Fibroblast of lung (primary cell): ENCODE data around the gene LGALS7. TPM values are rescaled to one million over a fixed set of nuclear protein-coding genes. Genes with fewer than 3 reads are reported as not detected.
"Not testable (repeated sequence)": the region's sequence is repeated elsewhere in the genome, so short reads cannot be mapped to it uniquely, and the experiment has no call there.

Experiments
- DNase-seq, 2 donors: peaks; one replicate each; pipeline versions ENCODE4 v3.0.0 to v3.0.0-alpha.2; 2010; ENCODE audit warnings: low read depth in 2 of 2
- H2AFZ ChIP-seq: 2 replicates; pipeline ENCODE4 v1.5.1; 2012; ENCODE audit warnings: low read length, control low read depth, inconsistent platforms
- H3K27ac ChIP-seq: 2 replicates; pipeline ENCODE4 v1.5.1; 2011; ENCODE audit warnings: low read length, control low read depth; ENCODE audit not compliant: insufficient read depth
- H3K27me3 ChIP-seq: 2 replicates; pipeline ENCODE4 v1.5.1; 2011; ENCODE audit warnings: mild to moderate bottlenecking, low read length; ENCODE audit not compliant: control insufficient read depth, insufficient read depth
- H3K36me3 ChIP-seq: 2 replicates; pipeline ENCODE4 v1.5.1; 2011; ENCODE audit warnings: low read length; ENCODE audit not compliant: control insufficient read depth, insufficient read depth
- H3K4me1 ChIP-seq: 2 replicates; pipeline ENCODE4 v1.5.1; 2011; ENCODE audit warnings: low read length; ENCODE audit not compliant: control insufficient read depth, insufficient read depth; ENCODE audit errors: extremely low read depth
- H3K4me2 ChIP-seq: 2 replicates; pipeline ENCODE4 v1.5.1; 2011; ENCODE audit warnings: low read length, control low read depth; ENCODE audit not compliant: insufficient read depth; ENCODE audit errors: extremely low read depth
- H3K4me3 ChIP-seq, 4 experiments: fragments of 200-600 bp in 1 of 4; sonication (generic) in 1 of 4; replicated peaks in 1 of 4; 2 replicates each; pipeline ENCODE4 v1.5.1; 2011 to 2016; ENCODE audit warnings: low read length in 4 of 4, low read depth in 3 of 4, mild to moderate bottlenecking in 3 of 4, control low read depth in 2 of 4, inconsistent platforms in 1 of 4, mixed read lengths in 1 of 4; ENCODE audit not compliant: insufficient read depth in 1 of 4; ENCODE audit errors: control extremely low read depth in 1 of 4
- H3K79me2 ChIP-seq: 2 replicates; pipeline ENCODE4 v1.5.1; 2012; ENCODE audit warnings: mild to moderate bottlenecking, low read length, inconsistent platforms; ENCODE audit not compliant: control insufficient read depth, insufficient read depth
- H3K9ac ChIP-seq: 2 replicates; pipeline ENCODE4 v1.5.1; 2011; ENCODE audit warnings: mild to moderate bottlenecking, low read length, control low read depth; ENCODE audit not compliant: insufficient read depth
- H3K9me3 ChIP-seq: 2 replicates; pipeline ENCODE4 v1.5.1; 2012; ENCODE audit warnings: low read depth, low read length; ENCODE audit not compliant: control insufficient read depth, insufficient read depth
- H4K20me1 ChIP-seq: 2 replicates; pipeline ENCODE4 v1.5.1; 2011; ENCODE audit warnings: low read length; ENCODE audit not compliant: control insufficient read depth, insufficient read depth; ENCODE audit errors: extremely low read depth
- EZH2 ChIP-seq: IDR thresholded peaks from 2 replicates; pipeline ENCODE4 v1.5.1; 2012; ENCODE audit warnings: low read length, control low read depth, mild to moderate bottlenecking; ENCODE audit errors: missing control alignments
- polyA plus RNA-seq, 2 donors: library from polyadenylated mRNA; depleted of rRNA in 1 of 2; stranded (reverse) in 1 of 2; unstranded in 1 of 2; fragments of >200 nt; gene quantifications; 2 replicates each; pipeline ENCODE4 v1.2.1, GENCODE V29; 2011 to 2012; ENCODE audit warnings: missing spikeins in 1 of 2
- total RNA-seq: library from RNA; depleted of rRNA; stranded (reverse); fragments of >200 nt; gene quantifications from 2 replicates; pipeline ENCODE4 v1.2.1, GENCODE V29; 2014
- TF ChIP-seq, protein P1 (sequence below), 2 donors: IDR thresholded peaks in 1 of 2; conservative IDR thresholded peaks in 1 of 2; 1 replicate in 1 of 2; 2 replicates in 1 of 2; pipeline ENCODE4 v1.5.1; 2011 to 2012; ENCODE audit warnings: low read length in 2 of 2, control low read depth in 1 of 2, inconsistent platforms in 1 of 2, low read depth in 1 of 2, mild to moderate bottlenecking in 1 of 2

The LGALS7 gene
- total and polyA plus RNA-seq, 2 donors (not counting 1 experiment from before 2014, with no cell fraction given): not detected

DNA sequence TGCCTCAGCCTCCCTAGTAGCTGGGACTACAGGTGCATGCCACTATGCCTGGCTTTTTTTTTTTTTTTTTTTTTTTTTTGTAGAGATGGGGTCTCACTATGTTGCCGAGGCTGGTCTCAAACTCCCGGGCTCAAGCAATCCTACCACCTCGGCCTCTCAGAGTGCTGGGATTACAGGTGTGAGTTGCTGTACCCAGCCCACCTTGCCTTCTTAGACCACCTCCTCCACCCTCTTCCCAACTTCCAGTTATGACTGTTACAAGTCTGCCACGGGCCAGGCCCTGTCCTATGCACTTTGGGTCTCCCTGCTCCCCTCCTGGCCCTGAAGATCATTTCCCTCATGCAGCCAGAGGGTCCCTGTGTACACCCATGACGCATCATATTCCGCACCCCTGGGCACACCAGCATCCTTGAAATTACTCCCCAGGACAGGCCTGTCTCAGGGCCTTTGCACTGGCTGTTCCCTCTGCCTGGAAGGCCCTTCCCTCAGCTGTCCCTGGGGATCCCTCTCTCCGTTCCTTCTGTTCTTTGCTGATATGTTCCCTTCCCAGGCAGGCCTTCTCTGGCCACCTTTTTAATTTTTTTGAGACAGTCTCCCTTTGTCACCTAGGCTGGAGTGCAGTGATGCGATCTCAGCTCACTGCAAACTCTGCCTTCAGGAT, 36.4 kb upstream of the LGALS7 start:
- DNase-seq: no peak
- H3K9ac ChIP-seq: no peak overlapping the region
- H3K27ac ChIP-seq: no peak overlapping the region
- no peaks in the 10 kb centered on the region for H4K20me1 ChIP-seq
- H3K9me3 ChIP-seq: no peaks in the 10 kb centered on the region
- no peaks in the 10 kb centered on the region for H3K36me3 ChIP-seq
- H3K27me3 ChIP-seq: no peaks in the 10 kb centered on the region
- H3K79me2 ChIP-seq: no peaks in the 10 kb centered on the region
- H2AFZ ChIP-seq: no peak overlapping the region
- no peak overlapping the region for H3K4me2 ChIP-seq
- no peak overlapping the region for H3K4me3 ChIP-seq
- TF ChIP-seq EZH2: no peak
- TF ChIP-seq, protein P1, sequence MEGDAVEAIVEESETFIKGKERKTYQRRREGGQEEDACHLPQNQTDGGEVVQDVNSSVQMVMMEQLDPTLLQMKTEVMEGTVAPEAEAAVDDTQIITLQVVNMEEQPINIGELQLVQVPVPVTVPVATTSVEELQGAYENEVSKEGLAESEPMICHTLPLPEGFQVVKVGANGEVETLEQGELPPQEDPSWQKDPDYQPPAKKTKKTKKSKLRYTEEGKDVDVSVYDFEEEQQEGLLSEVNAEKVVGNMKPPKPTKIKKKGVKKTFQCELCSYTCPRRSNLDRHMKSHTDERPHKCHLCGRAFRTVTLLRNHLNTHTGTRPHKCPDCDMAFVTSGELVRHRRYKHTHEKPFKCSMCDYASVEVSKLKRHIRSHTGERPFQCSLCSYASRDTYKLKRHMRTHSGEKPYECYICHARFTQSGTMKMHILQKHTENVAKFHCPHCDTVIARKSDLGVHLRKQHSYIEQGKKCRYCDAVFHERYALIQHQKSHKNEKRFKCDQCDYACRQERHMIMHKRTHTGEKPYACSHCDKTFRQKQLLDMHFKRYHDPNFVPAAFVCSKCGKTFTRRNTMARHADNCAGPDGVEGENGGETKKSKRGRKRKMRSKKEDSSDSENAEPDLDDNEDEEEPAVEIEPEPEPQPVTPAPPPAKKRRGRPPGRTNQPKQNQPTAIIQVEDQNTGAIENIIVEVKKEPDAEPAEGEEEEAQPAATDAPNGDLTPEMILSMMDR (conservative IDR thresholded peaks at IDR 0.05 in 1 of 2, IDR thresholded peaks at IDR 0.05 in 1 of 2; ENCODE audit: low read depth in 1 of 2, low read length in 2 of 2): no peak
- H3K4me1 ChIP-seq: no peaks in the 10 kb centered on the region

DNA sequence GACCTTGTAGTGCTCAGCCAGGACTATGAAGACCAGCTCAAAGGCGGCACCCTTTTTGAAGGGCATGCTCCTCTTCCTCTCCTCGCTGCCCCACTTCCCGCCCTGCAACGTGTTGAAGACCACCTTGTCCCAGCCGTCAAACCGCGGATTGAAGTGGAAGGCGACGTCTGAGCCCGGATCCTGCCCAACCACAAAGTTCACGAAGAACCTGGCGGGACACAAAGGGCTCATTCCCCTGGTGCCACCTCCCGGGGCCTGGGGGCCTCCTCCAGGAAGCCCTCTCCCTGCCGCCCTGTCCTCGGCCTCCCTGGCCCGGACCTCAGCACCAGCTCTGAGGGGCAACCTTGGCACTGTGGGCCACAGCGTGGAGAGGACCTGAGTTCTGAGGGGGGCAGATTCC, 35.4 kb upstream of the LGALS7 start:
- H3K4me3 ChIP-seq: no peak overlapping the region
- H4K20me1 ChIP-seq: no peaks in the 10 kb centered on the region
- no peak overlapping the region for H3K9ac ChIP-seq
- H3K4me2 ChIP-seq: no peak overlapping the region
- DNase-seq: no peak
- no peaks in the 10 kb centered on the region for H3K9me3 ChIP-seq
- H3K27me3 ChIP-seq: no peaks in the 10 kb centered on the region
- no peak for TF ChIP-seq EZH2
- TF ChIP-seq, protein P1 (conservative IDR thresholded peaks at IDR 0.05 in 1 of 2, IDR thresholded peaks at IDR 0.05 in 1 of 2; ENCODE audit: low read depth in 1 of 2, low read length in 2 of 2): no peak
- no peak overlapping the region for H2AFZ ChIP-seq
- no peaks in the 10 kb centered on the region for H3K4me1 ChIP-seq
- H3K27ac ChIP-seq: no peak overlapping the region
- H3K79me2 ChIP-seq: no peaks in the 10 kb centered on the region
- H3K36me3 ChIP-seq: no peaks in the 10 kb centered on the region

DNA sequence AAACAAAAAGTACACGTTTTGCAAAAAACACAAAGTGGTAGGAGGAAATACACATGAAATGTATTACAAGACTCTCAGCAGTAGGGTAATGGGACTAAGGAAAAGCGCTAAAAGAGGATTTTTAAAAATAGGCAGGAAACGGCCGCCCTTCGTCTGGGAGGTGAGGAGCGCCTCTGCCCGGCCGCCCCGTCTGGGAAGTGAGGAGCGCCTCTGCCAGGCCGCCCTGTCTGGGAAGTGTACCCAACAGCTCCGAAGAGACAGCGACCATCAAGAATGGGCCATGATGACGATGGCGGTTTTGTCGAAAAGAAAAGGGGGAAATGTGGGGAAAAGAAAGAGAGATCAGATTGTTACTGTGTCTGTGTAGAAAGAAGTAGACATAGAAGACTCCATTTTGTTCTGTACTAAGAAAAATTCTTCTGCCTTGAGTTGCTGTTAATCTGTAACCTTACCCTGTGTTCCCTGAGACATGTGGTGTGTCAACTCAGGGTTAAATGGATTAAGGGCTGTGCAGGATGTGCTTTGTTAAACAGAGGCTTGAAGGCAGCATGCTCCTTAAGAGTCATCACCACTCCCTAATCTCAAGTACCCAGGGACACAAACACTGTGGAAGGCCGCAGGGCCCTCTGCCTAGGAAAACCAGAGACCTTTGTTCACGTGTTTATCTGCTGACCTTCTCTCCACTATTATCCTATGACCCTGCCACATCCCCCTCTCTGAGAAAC, 34.2 kb upstream of the LGALS7 start:
- DNase-seq, H3K9me3 ChIP-seq, H3K9ac ChIP-seq, H3K27me3 ChIP-seq, H2AFZ ChIP-seq, H3K4me2 ChIP-seq, H3K79me2 ChIP-seq, H3K4me1 ChIP-seq, H4K20me1 ChIP-seq, H3K4me3 ChIP-seq, H3K36me3 ChIP-seq, H3K27ac ChIP-seq: not testable (repeated sequence)
